Adrenal gland (tissue), 5 donors: ENCODE results near the gene GTSE1.

ENCODE experiments used
- POLR2A ChIP-seq, 2 donors: fragments of 450-650 bp; IDR thresholded peaks; one replicate each; pipeline ENCODE4 v1.6.1; 2017; ENCODE audit warnings: antibody characterized with exemption in 2 of 2, mild to moderate bottlenecking in 2 of 2, moderate library complexity in 1 of 2
- TF ChIP-seq, protein P1 (sequence below), 6 experiments: fragments of 450-650 bp in 4 of 6; fragments of 200-600 bp in 2 of 6; sonication (generic) in 1 of 6; IDR thresholded peaks; 1 replicate in 5 of 6; 2 replicates in 1 of 6; pipeline versions ENCODE4 v1.5.1 to v1.8.0; 2016 to 2021; ENCODE audit warnings: antibody characterized with exemption in 6 of 6, mild to moderate bottlenecking in 2 of 6, moderate library complexity in 1 of 6
- donor health status: DM: no; HTN: no; CAD: no.

DNA sequence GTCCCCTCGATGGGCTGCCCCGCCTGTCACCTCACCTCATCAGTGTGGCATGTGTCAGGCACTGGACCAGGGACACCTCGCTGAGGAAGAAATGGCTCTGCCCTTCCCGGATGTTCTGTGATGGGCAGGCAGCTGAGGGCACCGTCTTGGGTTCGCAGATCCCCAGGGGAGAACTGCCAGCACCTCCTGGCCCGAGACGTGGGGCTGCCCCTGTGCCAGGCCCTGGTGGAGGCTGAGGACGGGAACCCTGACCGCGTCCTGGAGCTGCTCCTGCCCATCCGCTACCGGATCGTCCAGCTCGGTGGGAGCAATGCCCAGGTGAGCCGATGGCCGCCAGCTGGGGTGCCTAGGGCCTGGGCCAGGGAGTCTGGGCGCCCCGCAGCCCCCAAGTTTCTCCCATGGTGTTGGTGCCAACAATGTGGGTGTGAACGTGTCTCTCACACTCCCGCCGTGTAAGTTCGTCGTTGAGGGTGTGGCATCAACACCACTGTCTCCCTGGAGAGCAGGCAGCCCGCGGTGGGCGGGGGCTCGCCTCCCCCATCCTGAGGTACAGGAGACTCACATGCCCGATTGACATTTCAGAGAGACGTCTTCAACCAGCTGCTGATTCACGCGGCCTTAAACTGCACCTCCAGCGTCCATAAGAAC is 7.3 kb upstream of the GTSE1 start:
- TF ChIP-seq, protein P1, sequence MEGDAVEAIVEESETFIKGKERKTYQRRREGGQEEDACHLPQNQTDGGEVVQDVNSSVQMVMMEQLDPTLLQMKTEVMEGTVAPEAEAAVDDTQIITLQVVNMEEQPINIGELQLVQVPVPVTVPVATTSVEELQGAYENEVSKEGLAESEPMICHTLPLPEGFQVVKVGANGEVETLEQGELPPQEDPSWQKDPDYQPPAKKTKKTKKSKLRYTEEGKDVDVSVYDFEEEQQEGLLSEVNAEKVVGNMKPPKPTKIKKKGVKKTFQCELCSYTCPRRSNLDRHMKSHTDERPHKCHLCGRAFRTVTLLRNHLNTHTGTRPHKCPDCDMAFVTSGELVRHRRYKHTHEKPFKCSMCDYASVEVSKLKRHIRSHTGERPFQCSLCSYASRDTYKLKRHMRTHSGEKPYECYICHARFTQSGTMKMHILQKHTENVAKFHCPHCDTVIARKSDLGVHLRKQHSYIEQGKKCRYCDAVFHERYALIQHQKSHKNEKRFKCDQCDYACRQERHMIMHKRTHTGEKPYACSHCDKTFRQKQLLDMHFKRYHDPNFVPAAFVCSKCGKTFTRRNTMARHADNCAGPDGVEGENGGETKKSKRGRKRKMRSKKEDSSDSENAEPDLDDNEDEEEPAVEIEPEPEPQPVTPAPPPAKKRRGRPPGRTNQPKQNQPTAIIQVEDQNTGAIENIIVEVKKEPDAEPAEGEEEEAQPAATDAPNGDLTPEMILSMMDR (IDR thresholded peaks at IDR 0.05), result no peak
- no peak for TF ChIP-seq POLR2A (IDR thresholded peaks at IDR 0.05)
